Osteoblast (primary cell): Measurements from ENCODE around the gene PID1. TPM values are rescaled to one million over a fixed set of nuclear protein-coding genes. Genes with fewer than 3 reads are reported as not detected.

Experiments
- DNase-seq: peaks from one replicate; pipeline ENCODE4 v3.0.0; 2011; ENCODE audit warnings: low spot score, mixed read lengths; ENCODE audit not compliant: insufficient read length; ENCODE audit errors: missing footprints
- H2AFZ ChIP-seq: 2 replicates; pipeline ENCODE4 v1.6.0; 2011; ENCODE audit warnings: mild to moderate bottlenecking, low read length
- H3K27ac ChIP-seq: 2 replicates; pipeline ENCODE4 v1.5.1; 2011; ENCODE audit warnings: mild to moderate bottlenecking, low read depth, low read length, moderate library complexity
- H3K27me3 ChIP-seq: 2 replicates; pipeline ENCODE4 v1.6.0; 2012; ENCODE audit warnings: mild to moderate bottlenecking, control low read depth, inconsistent platforms, low read length, moderate library complexity; ENCODE audit not compliant: insufficient read depth
- H3K36me3 ChIP-seq: 2 replicates; pipeline ENCODE4 v1.5.1; 2011; ENCODE audit warnings: mild to moderate bottlenecking, low read length, control low read depth, moderate library complexity; ENCODE audit not compliant: insufficient read depth
- H3K4me1 ChIP-seq: 2 replicates; pipeline ENCODE4 v1.5.1; 2011; ENCODE audit warnings: mild to moderate bottlenecking, low read length, control low read depth, moderate library complexity; ENCODE audit not compliant: insufficient read depth
- H3K4me2 ChIP-seq: 2 replicates; pipeline ENCODE4 v1.6.0; 2011; ENCODE audit warnings: mild to moderate bottlenecking, low read length; ENCODE audit not compliant: insufficient read depth
- H3K4me3 ChIP-seq: fragments of 200-600 bp; sonication (generic); 3 replicates; pipeline ENCODE4 v1.5.1; 2012; ENCODE audit warnings: mild to moderate bottlenecking, low read length, inconsistent platforms; ENCODE audit not compliant: insufficient read depth
- H3K79me2 ChIP-seq: 2 replicates; pipeline ENCODE4 v1.6.0; 2012; ENCODE audit warnings: mild to moderate bottlenecking, low read length, control low read depth, inconsistent platforms; ENCODE audit not compliant: insufficient read depth
- H3K9me3 ChIP-seq: 2 replicates; pipeline ENCODE4 v1.5.1; 2011; ENCODE audit warnings: low read depth, low read length, control low read depth
- H4K20me1 ChIP-seq: 2 replicates; pipeline ENCODE4 v1.6.0; 2012; ENCODE audit warnings: mild to moderate bottlenecking, low read length, control low read depth; ENCODE audit not compliant: insufficient read depth
- total RNA-seq: library from RNA; depleted of rRNA; stranded (reverse); fragments of >200 nt; gene quantifications from 2 replicates; pipeline ENCODE4 v1.2.3, GENCODE V29; 2012
- TF ChIP-seq, protein P1 (sequence below): IDR thresholded peaks from 2 replicates; pipeline ENCODE4 v1.5.1; 2011; ENCODE audit warnings: mild to moderate bottlenecking, low read depth, low read length, moderate library complexity; ENCODE audit errors: extremely low read depth

Gene PID1
- total RNA-seq, 1 donor, result 9.8 TPM

DNA sequence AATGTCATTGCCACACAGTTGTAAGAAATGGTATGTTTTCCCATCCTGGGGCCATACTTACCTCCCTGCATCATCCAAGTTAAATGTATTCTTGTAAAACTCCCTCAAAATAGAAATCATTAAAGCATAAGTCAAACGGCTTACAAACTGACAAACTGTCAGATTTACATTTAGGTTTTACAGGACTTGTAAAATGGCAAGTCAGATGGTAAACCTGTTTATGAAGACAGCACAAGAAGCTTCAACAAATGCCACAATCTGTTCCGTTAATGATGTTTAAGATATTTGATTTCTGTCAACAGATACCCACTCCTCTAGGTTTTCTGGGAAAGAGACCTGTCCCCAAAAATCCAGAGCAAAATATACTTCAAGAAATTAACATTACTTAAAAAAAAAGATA is 197.2 kb downstream of the PID1 start:
- Histone ChIP-seq H3K27me3 (no peaks in the 10 kb centered on the region), H3K36me3 (no peaks in the 10 kb centered on the region), H3K9me3 (no peaks in the 10 kb centered on the region), H3K27ac (no peak overlapping the region), H3K4me3 (no peak overlapping the region), H3K79me2 (no peaks in the 10 kb centered on the region), H3K4me2 (no peak overlapping the region), H2AFZ (no peak overlapping the region), H3K4me1 (no peaks in the 10 kb centered on the region), H4K20me1 (no peaks in the 10 kb centered on the region)
- TF ChIP-seq, protein P1, sequence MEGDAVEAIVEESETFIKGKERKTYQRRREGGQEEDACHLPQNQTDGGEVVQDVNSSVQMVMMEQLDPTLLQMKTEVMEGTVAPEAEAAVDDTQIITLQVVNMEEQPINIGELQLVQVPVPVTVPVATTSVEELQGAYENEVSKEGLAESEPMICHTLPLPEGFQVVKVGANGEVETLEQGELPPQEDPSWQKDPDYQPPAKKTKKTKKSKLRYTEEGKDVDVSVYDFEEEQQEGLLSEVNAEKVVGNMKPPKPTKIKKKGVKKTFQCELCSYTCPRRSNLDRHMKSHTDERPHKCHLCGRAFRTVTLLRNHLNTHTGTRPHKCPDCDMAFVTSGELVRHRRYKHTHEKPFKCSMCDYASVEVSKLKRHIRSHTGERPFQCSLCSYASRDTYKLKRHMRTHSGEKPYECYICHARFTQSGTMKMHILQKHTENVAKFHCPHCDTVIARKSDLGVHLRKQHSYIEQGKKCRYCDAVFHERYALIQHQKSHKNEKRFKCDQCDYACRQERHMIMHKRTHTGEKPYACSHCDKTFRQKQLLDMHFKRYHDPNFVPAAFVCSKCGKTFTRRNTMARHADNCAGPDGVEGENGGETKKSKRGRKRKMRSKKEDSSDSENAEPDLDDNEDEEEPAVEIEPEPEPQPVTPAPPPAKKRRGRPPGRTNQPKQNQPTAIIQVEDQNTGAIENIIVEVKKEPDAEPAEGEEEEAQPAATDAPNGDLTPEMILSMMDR, result no peak
- no peak for DNase-seq

DNA sequence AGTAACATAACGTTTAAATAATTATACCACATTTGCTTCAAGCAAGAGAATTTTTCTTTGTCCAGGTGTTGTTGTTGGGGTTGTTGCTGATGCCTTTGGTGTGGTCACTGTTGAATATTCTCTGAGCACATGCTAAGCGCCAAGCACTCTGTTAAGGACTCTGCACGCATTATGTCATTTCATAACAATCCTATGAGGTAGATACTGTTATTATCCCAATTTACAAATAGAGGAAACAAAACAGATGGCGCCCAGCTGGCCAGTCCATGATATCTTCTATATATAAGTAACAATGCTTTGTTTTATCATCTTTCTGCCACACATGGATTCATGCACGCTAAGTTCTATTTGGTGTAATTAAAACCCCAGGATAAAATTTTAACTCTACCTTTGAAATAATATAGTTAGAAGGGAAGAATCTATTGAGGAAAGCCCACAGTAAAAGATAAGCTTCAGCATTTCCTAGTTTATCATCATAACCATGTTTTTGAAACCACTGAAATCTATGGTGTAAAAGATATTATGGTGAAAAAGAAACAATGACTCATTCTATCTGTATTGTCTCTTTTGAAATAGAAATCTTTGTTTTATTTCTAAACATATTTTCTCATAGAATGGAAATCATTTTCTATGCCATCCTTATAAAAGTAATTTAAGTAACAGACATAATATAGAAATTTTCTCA is 199.7 kb downstream of the PID1 start:
- no peaks in the 10 kb centered on the region for H3K27me3 ChIP-seq
- H3K79me2 ChIP-seq, result no peaks in the 10 kb centered on the region
- DNase-seq, result no peak
- H4K20me1 ChIP-seq, result no peaks in the 10 kb centered on the region
- no peaks in the 10 kb centered on the region for H3K9me3 ChIP-seq
- no peaks in the 10 kb centered on the region for H3K4me1 ChIP-seq
- H2AFZ ChIP-seq, result no peak overlapping the region
- TF ChIP-seq, protein P1, result no peak
- H3K36me3 ChIP-seq, result no peaks in the 10 kb centered on the region
- no peak overlapping the region for H3K4me3 ChIP-seq
- H3K4me2 ChIP-seq, result no peak overlapping the region
- no peak overlapping the region for H3K27ac ChIP-seq

DNA sequence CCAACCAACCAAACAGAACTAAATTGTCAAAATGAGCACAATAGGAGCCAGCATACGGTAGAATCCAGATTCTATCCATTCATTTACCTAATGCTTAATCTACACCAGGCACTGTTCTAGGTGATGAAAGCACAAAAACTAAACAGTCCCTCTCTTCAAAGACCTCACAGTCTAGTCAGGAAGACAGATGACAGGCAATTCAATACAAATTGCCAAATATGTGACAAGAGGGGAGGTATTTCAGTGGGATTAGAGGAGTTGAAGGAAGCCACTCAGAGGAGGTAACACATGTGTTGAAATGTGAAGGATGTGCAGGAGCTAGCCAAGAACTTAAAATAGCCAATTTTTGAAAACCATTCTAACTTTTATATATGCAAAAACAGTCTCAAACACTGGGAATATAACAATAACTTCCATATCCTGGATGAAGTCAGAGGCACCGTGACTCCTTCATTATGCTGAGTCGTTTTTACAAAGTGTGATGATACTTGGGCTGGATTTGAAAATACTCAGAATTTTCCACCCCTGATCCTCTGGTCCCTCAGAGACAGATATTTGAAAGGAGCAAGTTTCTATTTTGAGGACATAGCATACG is 204.9 kb downstream of the PID1 start:
- DNase-seq, result no peak
- H4K20me1 ChIP-seq, result no peaks in the 10 kb centered on the region
- TF ChIP-seq, protein P1, result no peak
- H3K4me3 ChIP-seq, result no peak overlapping the region
- no peaks in the 10 kb centered on the region for H3K36me3 ChIP-seq
- no peak overlapping the region for H3K27ac ChIP-seq
- no peaks in the 10 kb centered on the region for H3K27me3 ChIP-seq
- no peaks in the 10 kb centered on the region for H3K9me3 ChIP-seq
- no peaks in the 10 kb centered on the region for H3K4me1 ChIP-seq
- H3K79me2 ChIP-seq, result no peaks in the 10 kb centered on the region
- H3K4me2 ChIP-seq, result no peak overlapping the region
- H2AFZ ChIP-seq, result no peak overlapping the region

DNA sequence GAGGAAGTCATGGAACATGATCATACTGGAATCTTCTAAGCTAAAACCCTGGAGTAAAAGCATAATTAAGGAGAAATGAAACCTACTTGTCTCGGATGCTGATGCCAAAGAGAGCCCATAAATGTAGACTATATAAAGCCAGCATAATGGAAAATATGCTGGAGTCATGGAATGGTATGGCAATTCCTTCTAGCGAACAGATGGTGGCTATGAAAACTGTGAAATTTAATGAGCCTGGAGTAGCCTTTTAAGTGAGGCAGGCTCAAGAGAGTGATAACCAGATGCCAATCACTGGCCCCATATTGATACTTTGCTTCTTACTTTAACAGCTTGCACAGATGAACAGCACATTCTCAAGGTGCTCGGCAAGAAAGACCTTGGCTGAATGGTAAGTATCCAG is 206.3 kb downstream of the PID1 start:
- H3K36me3 ChIP-seq, result no peaks in the 10 kb centered on the region
- no peak for DNase-seq
- no peaks in the 10 kb centered on the region for H3K27me3 ChIP-seq
- H3K4me1 ChIP-seq, result no peaks in the 10 kb centered on the region
- H3K27ac ChIP-seq, result no peak overlapping the region
- no peak overlapping the region for H2AFZ ChIP-seq
- H3K4me2 ChIP-seq, result no peak overlapping the region
- no peaks in the 10 kb centered on the region for H3K9me3 ChIP-seq
- no peaks in the 10 kb centered on the region for H3K79me2 ChIP-seq
- TF ChIP-seq, protein P1, result no peak
- H3K4me3 ChIP-seq, result no peak overlapping the region
- no peaks in the 10 kb centered on the region for H4K20me1 ChIP-seq
